ENCODE data around the gene SPAG6. TPM values are rescaled to one million over a fixed set of nuclear protein-coding genes. Genes with fewer than 3 reads are reported as not detected.
A peak's percentile ranks its signal among the peaks of the same experiment; 100 is the strongest.

The SPAG6 gene
- total and polyA plus RNA-seq, 2 donors = 0.03 to 0.37 TPM

- Histone ChIP-seq H3K36me3 (ENCODE audit: insufficient read depth) (peaks cover 1% of the 10 kb centered on the region), H3K4me1 (ENCODE audit: insufficient read depth) (no peaks in the 10 kb centered on the region), H3K4me3 (ENCODE audit: low read depth, low read length) (peak overlapping the region; percentile 68), H3K27ac (ENCODE audit: low read depth) (no peak overlapping the region)
- DNase-seq (ENCODE audit: extremely low spot score) = no peak
- 1% methylated on average over 92 of the region's 92 CpGs for WGBS
These were observed 19.8 kb upstream of the SPAG6 start for GRCh38 chr10:22325272-22326144.

GRCh38 chr10:22326145-22326702 lies 19.1 kb upstream of the SPAG6 start:
- Histone ChIP-seq H3K27ac (ENCODE audit: low read depth) (no peak overlapping the region), H3K4me3 (ENCODE audit: low read depth, low read length) (peak overlapping the region; percentile 68), H3K36me3 (ENCODE audit: insufficient read depth) (peaks cover 1% of the 10 kb centered on the region), H3K4me1 (ENCODE audit: insufficient read depth) (no peaks in the 10 kb centered on the region)
- no peak for DNase-seq (ENCODE audit: extremely low spot score)
- WGBS = 65% methylated on average over 8 of the region's 8 CpGs

- H3K36me3 ChIP-seq (ENCODE audit: insufficient read depth) = peaks cover 1% of the 10 kb centered on the region
- 96% methylated on average over 3 of the region's 3 CpGs for WGBS
- H3K27ac ChIP-seq (ENCODE audit: low read depth) = no peak overlapping the region
- H3K4me3 ChIP-seq (ENCODE audit: low read depth, low read length) = no peak overlapping the region
- no peaks in the 10 kb centered on the region for H3K4me1 ChIP-seq (ENCODE audit: insufficient read depth)
- no peak for DNase-seq (ENCODE audit: extremely low spot score)
These were observed 16.1 kb upstream of the SPAG6 start for GRCh38 chr10:22329150-22329549.

- no peak overlapping the region for H3K4me3 ChIP-seq (ENCODE audit: low read depth, low read length)
- H3K27ac ChIP-seq (ENCODE audit: low read depth) = no peak overlapping the region
- WGBS = 94% methylated on average over 7 of the region's 7 CpGs
- DNase-seq (ENCODE audit: extremely low spot score) = no peak
- H3K36me3 ChIP-seq (ENCODE audit: insufficient read depth) = peaks cover 1% of the 10 kb centered on the region
- no peaks in the 10 kb centered on the region for H3K4me1 ChIP-seq (ENCODE audit: insufficient read depth)
These were observed 13.1 kb upstream of the SPAG6 start for GRCh38 chr10:22332116-22332692.

- no peaks in the 10 kb centered on the region for H3K4me1 ChIP-seq (ENCODE audit: insufficient read depth)
- WGBS = 55% methylated on average over 25 of the region's 25 CpGs
- DNase-seq (ENCODE audit: extremely low spot score) = no peak
- no peak overlapping the region for H3K27ac ChIP-seq (ENCODE audit: low read depth)
- H3K36me3 ChIP-seq (ENCODE audit: insufficient read depth) = peaks cover 1% of the 10 kb centered on the region
- no peak overlapping the region for H3K4me3 ChIP-seq (ENCODE audit: low read depth, low read length)
These were observed 11.9 kb upstream of the SPAG6 start for GRCh38 chr10:22333167-22333974.

- Histone ChIP-seq H3K4me1 (ENCODE audit: insufficient read depth) (no peaks in the 10 kb centered on the region), H3K27ac (ENCODE audit: low read depth) (no peak overlapping the region), H3K36me3 (ENCODE audit: insufficient read depth) (peaks cover 1% of the 10 kb centered on the region), H3K4me3 (ENCODE audit: low read depth, low read length) (no peak overlapping the region)
- DNase-seq (ENCODE audit: extremely low spot score) = no peak
- whole genome bisulfite sequencing = 44% methylated on average over 16 of the region's 16 CpGs
These were observed 11.4 kb upstream of the SPAG6 start for GRCh38 chr10:22333975-22334282.

GRCh38 chr10:22334414-22335172 lies 10.7 kb upstream of the SPAG6 start:
- Histone ChIP-seq H3K36me3 (ENCODE audit: insufficient read depth) (peaks cover under 1% of the 10 kb centered on the region), H3K4me1 (ENCODE audit: insufficient read depth) (no peaks in the 10 kb centered on the region), H3K27ac (ENCODE audit: low read depth) (no peak overlapping the region), H3K4me3 (ENCODE audit: low read depth, low read length) (peak overlapping the region; percentile 24)
- DNase-seq (ENCODE audit: extremely low spot score) = no peak
- WGBS = 6% methylated on average over 73 of the region's 73 CpGs

- Histone ChIP-seq H3K27ac (ENCODE audit: low read depth) (no peak overlapping the region), H3K36me3 (ENCODE audit: insufficient read depth) (no peaks in the 10 kb centered on the region), H3K4me3 (ENCODE audit: low read depth, low read length) (peak overlapping the region; percentile 24), H3K4me1 (ENCODE audit: insufficient read depth) (no peaks in the 10 kb centered on the region)
- 2% methylated on average over 71 of the region's 71 CpGs for WGBS
- no peak for DNase-seq (ENCODE audit: extremely low spot score)
These were observed 9.9 kb upstream of the SPAG6 start for GRCh38 chr10:22335173-22335933.

- Histone ChIP-seq H3K27ac (ENCODE audit: low read depth) (no peak overlapping the region), H3K4me3 (ENCODE audit: low read depth, low read length) (no peak overlapping the region), H3K4me1 (ENCODE audit: insufficient read depth) (no peaks in the 10 kb centered on the region), H3K36me3 (ENCODE audit: insufficient read depth) (no peaks in the 10 kb centered on the region)
- 15% methylated on average over 9 of the region's 9 CpGs for WGBS
- DNase-seq (ENCODE audit: extremely low spot score) = no peak
These were observed 7.0 kb upstream of the SPAG6 start for GRCh38 chr10:22338185-22338900.

- no peaks in the 10 kb centered on the region for H3K36me3 ChIP-seq (ENCODE audit: insufficient read depth)
- H3K4me3 ChIP-seq (ENCODE audit: low read depth, low read length) = no peak overlapping the region
- H3K4me1 ChIP-seq (ENCODE audit: insufficient read depth) = no peaks in the 10 kb centered on the region
- DNase-seq (ENCODE audit: extremely low spot score) = no peak
- no peak overlapping the region for H3K27ac ChIP-seq (ENCODE audit: low read depth)
These were observed 6.4 kb upstream of the SPAG6 start for GRCh38 chr10:22338931-22339330.

GRCh38 chr10:22339761-22340328 lies 5.5 kb upstream of the SPAG6 start:
- Histone ChIP-seq H3K36me3 (ENCODE audit: insufficient read depth) (no peaks in the 10 kb centered on the region), H3K4me1 (ENCODE audit: insufficient read depth) (no peaks in the 10 kb centered on the region), H3K27ac (ENCODE audit: low read depth) (no peak overlapping the region), H3K4me3 (ENCODE audit: low read depth, low read length) (peak overlapping the region; percentile 86)
- DNase-seq (ENCODE audit: extremely low spot score) = no peak
- 1% methylated on average over 13 of the region's 13 CpGs for WGBS
